ENCODE measurements around the gene ZNF280C.

The ZNF280C gene

DNA sequence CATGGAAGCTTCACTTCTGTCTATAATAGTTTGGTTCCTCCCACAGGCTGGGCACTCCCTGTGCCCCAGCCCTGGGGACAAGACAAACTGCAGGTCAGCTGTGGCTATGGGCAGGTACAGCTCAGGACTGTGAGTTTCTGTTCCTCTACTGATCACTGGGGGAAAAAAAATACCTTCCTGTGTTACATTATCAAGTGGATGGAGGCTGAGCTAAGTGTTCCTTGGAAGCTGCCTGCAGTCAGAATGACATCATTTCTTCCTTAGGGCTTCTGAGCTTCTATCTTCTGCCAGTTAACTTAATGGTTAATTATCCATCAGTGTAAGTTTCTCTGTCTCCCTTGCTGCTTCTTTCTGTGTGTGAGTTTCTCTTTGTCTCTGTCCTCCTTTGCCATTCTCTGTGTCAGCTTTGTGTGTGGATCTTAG is 92.3 kb downstream of the ZNF280C start:
- DNase-seq: no peak

DNA sequence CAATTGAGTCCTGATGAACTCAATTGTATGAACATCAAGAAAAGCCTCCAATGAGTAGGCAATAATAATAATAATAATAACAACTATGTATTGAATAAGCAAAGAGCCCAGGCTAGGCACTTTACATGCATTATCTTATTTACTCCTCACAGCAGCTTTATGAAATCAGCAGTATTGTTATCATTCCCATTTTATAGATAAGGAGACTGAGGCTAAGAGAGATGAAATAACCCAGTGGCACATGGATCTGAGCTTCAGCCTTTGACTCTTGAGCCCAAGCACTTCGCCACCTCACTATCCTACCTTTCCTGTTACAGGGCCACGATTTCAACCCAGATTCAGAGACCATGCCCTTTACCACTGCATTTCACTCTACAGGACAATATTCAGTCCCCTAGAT is 93.8 kb downstream of the ZNF280C start:
- no peak for DNase-seq

DNA sequence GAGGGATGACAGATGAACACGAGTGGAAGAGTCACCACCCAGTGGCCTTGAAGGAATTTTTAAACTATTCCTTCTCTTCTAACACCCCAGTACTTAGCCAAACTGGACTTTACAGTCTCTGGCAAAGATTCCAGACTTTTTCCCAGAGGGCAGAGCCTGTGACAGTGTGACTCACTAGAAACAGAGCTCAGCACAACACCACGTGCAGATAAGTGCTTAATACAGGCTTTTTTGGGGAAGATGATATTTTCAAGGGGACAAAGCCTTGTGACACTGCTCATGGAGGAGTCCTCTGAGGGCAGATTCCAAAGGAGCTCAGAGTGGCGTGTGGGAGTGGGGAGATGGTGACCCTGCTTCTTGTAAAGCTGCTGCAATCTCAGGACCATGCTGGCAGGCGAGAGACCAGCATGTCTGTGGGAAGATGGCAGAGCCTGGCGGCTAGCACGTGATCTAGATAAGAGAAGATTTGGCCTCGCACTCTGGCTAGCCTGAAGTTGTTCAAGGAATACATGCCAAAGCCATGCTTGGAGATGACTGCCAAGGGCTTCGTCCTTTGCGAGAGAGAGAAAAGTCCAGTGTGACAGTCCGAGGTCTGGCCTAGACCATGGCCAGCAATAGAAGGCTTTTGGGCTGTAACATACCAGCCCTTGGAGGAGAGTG is 94.5 kb downstream of the ZNF280C start:
- no peak for DNase-seq

DNA sequence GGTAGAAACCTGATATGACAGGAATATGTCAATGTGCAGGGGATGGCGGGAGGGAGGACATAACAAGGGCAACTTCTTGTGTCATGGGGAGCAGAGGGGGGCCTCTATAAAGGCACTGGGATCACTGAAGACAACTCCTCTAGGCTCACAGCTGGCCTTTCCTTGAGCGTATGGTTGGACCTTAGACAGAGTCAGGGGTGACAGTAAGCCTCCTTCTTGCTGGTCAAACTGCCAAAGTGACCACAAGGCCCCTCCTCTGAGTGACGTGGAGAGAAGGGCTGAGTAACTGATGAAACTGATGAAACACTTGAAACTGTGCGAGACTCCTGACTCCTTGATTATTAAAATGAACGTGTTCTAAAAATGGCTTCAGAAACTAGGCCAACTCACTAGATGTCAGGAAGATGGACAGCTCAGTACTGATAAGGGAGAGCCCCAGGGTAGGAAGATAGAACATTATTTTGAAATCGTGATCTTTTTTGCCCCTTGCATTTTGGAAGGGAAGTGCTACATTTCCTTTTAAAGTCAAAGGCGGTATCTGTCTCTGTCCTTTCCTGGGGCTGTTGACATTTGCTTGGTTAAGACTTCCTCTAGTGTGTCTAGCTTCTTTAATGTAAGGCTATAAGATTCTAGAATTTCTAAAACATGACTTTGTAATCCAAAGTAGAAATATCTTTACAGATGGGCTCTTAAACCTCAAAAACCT is 95.4 kb downstream of the ZNF280C start:
- DNase-seq: no peak

DNA sequence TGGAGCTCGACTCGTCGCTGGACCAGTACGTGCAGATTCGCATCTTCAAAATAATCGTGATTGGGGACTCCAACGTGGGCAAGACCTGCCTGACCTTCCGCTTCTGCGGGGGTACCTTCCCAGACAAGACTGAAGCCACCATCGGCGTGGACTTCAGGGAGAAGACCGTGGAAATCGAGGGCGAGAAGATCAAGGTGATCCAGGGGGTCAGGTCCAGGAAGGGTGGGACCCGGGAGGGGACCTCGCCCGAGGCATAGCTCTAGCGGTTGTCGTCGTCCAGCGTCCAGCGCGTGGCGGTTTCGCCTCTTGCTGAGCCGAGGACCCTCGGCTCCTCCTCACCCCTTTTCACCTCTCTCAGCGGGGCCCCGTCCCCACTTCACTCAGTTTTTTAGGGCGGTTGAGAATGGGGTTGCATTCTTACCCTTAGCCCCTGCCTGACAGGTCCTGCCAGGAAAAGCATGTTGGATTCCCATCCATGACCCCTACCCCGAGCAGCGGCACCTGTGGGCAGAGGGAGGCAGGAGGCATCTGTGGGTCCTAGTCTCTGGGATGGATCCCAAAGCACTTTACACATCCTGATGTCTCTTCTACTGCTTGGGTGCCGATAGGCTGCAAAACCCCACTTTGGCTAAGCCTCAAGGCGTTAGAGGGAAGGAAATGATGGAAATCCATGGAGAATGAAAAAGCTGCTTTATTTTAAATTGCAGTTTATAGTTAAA is 96.4 kb downstream of the ZNF280C start:
- DNase-seq: no peak

DNA sequence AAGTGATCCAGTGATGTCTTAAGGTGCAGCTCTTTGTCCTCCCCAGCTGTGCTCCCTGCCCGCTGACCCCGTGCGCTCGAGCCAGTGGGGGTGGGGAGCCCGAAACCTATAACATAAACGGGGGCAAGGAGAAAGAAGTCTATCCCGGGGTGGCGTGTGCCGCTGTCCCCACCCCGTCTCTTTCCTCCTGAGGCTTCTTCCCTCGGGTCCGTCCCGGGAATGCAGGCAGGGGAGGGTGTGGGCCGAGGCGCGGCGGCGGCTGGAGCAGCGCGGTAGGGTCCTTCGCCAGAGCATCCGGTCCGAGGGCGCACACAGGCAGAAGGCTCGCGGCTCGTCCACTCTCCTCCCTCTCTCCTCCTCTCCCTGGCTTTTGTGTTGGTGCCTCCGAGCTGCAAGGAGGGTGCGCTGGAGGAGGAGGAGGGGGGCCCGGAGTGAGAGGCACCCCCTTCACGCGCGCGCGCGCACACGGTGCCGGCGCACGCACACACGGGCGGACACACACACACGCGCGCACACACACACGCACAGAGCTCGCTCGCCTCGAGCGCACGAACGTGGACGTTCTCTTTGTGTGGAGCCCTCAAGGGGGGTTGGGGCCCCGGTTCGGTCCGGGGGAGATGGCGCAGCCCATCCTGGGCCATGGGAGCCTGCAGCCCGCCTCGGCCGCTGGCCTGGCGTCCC is 97.1 kb downstream of the ZNF280C start, which contains the start of gene RAB33A:
RAB33A (plus strand) TSS at position 517 of the 681 bp plus-strand sequence; CDS start at position 618, 101 bp downstream.
- peak; percentile 37 for DNase-seq

DNA sequence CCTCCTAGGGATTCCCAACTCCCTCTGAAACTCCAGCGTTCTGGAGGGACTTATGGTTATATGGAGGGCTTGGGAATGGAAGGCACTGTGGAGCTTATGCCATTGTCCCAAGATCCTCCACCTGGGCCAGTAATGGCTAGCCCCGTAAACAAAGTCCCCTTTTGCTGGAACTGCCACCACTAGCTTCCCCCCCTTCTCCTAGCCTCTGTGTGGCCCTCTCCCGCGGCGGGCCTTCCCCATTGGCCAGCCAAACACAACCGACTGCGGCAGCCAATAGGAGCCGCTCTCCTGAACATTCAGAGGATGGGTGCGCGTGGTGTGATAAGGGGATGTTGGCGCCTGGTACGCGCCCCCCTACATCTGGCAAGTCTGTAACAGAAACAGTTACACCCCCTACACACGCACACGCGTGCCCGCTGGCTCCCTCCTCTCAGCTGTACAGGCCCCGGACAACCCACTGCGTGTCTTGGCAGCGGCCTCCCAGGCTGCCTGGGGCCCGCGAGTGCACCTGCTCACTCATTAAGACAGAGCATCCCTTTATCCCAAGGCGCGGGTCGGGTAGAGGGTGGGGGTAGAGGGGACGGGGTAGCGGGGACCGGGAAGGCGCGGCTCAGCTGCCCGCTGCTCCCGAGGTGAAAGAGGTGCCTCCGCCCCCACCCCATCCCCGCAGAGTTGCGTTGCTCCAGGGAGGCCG is 97.8 kb downstream of the ZNF280C start:
- peak; percentile 53 for DNase-seq

DNA sequence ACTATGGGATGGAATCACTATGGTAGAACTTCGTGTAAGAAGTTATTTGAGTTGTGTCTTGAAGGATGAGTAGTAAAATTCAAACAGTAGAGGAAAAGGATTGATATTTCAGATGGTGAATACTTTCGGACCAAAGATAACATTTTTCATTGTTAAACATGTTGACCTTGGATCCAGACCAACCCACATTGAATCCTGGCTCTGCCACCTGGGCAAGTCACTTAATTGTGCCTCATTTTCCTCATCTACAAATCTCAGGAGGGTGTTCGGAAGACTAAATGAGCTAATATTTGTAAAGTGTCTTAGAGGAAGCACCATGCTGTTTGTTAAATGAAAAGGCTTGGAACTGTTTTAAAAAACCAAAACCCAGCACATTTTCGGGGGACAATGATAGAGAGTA is 101.7 kb downstream of the ZNF280C start:
- no peak for DNase-seq

DNA sequence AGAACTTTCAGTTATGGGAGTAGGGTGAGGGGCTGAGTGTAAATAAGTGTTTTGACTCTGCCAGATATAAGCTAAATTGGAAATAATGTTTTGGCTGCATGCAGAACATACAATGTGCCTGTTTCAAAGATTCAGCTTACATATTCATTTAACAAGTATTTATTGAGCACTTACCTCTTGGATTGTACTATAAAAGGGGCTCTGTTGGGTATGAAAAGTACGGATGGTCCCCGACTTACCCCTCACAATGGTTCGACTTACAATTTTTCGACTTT is 102.3 kb downstream of the ZNF280C start:
- no peak for DNase-seq

DNA sequence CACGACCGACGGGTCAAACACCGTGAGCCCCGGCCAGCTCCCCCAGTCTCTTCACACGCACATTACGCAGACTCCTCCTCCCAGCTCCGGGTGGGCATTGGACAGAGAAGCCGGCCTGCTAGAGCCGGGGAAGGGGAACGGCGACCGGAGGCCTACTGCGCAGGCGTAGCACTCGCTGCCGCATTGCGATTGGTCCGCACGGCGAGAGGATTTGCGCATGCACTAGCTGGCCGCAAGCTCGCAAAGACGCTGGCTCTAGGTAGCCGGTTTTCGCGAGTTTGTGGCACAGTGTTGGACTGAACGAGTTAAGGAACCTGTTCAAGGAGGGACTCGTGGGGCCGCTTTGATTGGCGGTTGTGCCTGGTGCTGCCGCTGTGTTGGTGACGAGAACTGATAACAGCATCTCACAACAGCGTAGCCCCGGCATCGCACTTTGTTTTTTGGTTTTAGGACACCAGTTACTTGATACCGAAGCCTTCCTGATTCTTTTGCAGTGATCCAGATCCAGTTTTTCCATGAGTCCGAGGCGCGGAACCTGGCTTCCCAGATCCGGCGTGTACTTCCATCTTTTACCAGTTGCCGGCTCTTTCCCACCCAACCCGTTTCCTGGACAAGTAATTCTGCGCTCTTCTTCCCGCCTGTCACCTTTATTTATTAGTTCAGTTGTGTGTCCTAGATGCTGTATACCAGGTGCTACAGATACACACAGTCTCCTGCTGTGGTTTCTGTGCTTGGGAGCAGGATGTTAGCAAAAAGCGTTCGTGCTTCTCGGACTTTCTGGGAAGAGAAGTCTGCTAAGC is 102.8 kb downstream of the ZNF280C start, which contains the start of gene AIFM1:
AIFM1 (minus strand) TSS at position 139 of the 800 bp plus-strand sequence. CDS start 185 bp downstream, outside the sequence.
- peak; percentile 81 for DNase-seq

DNA sequence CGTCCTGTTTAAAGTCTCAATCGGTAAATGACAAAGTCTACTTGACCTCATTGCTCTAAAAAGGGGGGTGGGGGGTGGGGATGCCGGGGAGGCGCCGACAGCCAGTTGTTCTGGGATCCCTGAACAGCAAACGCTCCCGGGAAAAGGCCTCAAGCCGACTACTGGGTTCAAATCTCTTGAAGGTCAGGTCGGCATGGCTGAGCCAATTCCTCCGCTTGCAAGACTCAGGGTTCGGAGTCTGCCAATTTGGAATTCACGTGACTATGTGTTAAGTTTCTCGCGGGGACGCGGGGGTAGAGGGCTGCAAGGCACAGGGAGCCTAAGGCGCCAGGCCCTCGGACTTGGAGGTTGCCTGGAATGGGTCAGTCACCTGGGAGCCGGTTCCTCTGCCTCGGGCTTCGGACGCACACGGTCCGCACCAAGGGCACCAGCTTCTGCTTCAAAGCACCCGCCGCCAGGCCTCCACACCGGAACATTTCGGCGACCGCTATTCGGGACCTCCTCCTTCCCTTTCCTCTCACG is 103.5 kb downstream of the ZNF280C start:
- no peak for DNase-seq

DNA sequence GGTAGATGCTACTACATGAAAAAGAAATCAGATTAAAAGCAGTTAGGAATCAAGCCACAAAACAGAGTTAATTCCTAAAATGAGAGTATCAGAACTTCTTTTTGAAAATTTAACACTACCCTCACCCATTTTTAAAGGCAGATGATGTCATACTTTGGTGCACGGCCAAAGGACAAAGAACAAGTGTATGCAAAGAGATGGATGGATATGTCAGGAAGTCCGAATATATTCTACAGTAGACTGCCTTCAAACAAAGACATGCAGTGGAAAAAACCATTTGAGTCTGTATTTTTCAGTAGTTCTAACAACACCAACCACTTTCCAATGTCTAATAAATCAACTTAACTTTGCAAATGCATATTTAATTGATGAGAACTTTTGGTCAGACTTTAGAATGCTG is 105.3 kb downstream of the ZNF280C start:
- no peak for DNase-seq

DNA sequence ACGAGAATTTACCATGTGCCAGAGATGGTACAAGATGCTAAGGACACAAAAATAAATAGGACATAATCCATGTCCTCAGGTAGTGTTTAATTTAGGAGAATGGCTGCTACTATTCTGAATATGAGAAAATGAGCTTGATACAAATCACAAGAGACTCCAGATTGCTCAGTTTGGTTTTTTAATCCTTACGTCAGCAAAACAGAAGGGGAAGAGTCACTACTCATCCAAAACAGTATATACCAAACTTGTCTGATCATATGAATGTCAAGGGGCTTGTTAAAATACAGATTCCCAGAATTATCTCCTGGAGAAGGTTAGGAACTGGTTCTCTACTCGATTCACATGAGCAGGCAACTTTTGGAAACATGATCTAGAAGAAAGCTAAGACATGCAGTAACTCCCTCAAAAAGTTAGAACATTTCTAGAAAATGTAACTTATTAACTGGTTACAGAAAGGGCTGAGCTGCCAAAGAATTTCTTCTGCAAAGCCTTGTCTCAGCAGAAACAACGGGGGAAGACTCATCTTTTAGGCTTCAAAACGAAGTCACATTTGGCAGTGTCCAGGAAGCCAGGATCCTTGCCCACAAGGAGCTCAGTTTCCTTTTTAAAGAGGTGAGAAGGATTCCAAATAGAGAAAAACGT is 106.5 kb downstream of the ZNF280C start:
- no peak for DNase-seq

DNA sequence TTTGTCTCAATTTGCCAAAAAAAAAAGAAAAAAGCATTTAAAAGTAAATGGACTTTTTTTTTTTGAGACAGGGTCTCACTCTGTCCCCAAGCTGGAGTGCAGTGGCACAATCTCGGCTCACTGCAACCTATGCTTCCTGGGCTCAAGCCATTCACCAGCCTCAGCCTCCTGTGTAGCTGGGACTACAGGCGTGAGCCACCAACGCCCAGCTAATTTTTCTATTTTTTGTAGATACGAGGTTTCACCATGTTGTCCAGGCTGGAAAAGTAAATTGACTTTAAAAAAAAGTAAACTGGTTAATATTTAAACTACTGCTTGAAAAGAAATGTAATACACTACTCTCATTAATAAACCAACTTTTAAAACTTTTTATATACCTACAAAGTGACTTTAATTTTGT is 108.9 kb downstream of the ZNF280C start:
- no peak for DNase-seq

DNA sequence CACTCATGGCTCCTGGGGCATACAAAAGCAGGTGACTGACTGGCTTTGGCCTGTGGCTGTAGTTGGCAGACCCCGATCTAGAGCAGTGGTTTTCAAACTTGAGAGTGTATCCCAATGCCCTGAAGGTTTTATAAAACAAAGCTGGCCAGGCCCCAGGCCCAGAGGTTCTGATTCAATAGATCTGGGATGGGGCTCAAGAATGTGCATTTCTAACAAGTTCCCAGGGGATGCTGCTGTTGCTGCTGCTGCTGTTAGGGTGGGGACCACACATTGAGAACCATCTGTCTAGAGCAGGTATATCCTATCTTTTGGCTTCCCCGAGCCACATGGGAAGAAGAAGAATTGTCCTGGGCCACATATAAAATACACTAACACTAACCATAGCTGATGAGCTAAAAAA is 110.4 kb downstream of the ZNF280C start:
- DNase-seq: no peak

DNA sequence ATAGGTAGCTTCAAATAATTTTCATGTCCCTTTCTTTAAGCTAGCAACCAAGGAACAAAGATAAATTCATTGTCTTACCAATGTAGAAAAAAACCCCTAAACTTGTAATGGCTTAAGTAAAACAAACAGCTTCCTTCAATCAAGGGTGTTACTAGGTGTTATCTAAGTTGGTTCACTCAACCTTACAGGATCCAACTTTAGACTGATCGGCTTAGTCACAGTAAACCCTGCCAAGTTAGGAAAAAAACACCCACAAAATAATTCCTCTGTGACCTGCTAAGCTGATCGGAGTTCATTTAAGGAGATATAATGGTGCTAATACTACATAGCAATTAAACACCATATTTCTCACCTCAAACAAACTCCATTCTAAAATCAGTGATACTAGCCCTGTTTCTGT is 113.1 kb downstream of the ZNF280C start:
- DNase-seq: no peak
